Tibial nerve (tissue), 4 donors: ENCODE data around the gene TNFRSF25.

Source experiments
- EP300 ChIP-seq, 2 donors: sonication (generic); formaldehyde crosslinking; IDR thresholded peaks; one replicate each; pipeline ENCODE4 v1.6.1; 2017; ENCODE audit warnings: antibody characterized with exemption in 2 of 2, mild to moderate bottlenecking in 1 of 2
- POLR2A ChIP-seq, 2 donors: fragments of 450-650 bp; IDR thresholded peaks; one replicate each; pipeline ENCODE4 v1.6.1; 2017; ENCODE audit warnings: antibody characterized with exemption in 2 of 2, mild to moderate bottlenecking in 2 of 2, moderate library complexity in 2 of 2
- TF ChIP-seq, protein P1 (sequence below), 5 experiments: fragments of 200-600 bp in 3 of 5; fragments of 450-650 bp in 2 of 5; sonication (generic) in 3 of 5; IDR thresholded peaks; one replicate each; pipeline ENCODE4 v1.5.1; 2016 to 2019; ENCODE audit warnings: antibody characterized with exemption in 5 of 5, mild to moderate bottlenecking in 3 of 5, moderate library complexity in 2 of 5

GRCh38 chr1:6500544-6501278 lies 34.7 kb upstream of the TNFRSF25 start:
- TF ChIP-seq, protein P1, sequence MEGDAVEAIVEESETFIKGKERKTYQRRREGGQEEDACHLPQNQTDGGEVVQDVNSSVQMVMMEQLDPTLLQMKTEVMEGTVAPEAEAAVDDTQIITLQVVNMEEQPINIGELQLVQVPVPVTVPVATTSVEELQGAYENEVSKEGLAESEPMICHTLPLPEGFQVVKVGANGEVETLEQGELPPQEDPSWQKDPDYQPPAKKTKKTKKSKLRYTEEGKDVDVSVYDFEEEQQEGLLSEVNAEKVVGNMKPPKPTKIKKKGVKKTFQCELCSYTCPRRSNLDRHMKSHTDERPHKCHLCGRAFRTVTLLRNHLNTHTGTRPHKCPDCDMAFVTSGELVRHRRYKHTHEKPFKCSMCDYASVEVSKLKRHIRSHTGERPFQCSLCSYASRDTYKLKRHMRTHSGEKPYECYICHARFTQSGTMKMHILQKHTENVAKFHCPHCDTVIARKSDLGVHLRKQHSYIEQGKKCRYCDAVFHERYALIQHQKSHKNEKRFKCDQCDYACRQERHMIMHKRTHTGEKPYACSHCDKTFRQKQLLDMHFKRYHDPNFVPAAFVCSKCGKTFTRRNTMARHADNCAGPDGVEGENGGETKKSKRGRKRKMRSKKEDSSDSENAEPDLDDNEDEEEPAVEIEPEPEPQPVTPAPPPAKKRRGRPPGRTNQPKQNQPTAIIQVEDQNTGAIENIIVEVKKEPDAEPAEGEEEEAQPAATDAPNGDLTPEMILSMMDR (IDR thresholded peaks at IDR 0.05) = no peak
- TF ChIP-seq POLR2A (IDR thresholded peaks at IDR 0.05) (no peak), EP300 (IDR thresholded peaks at IDR 0.05) (no peak)
